Measurements from ENCODE around the gene CREG1. TPM values are rescaled to one million over a fixed set of nuclear protein-coding genes. Genes with fewer than 3 reads are reported as not detected.
A peak's percentile ranks its signal among the peaks of the same experiment; 100 is the strongest.

CREG1 gene
- polyA plus RNA-seq, 2 of the 4 experiments (the other 2 are of a cell fraction) = 70.2 to 129 TPM

GRCh38 chr1:167541610-167542009 is 12.0 kb downstream of the CREG1 start:
- no peak for FAIRE-seq
- CTCF ChIA-PET = interaction anchor here (0.6 to 2.9 kb wide), 14 partner anchors 10 to 482 kb away, joined by 3 to 34 read pairs (median 4); no protein-coding TSS in a partner anchor

GRCh38 chr1:167541003-167541402 is 12.6 kb downstream of the CREG1 start:
- Histone ChIP-seq H3K27ac (peak overlapping the region in 1 of 2 experiments; percentile 29; a peak in 3 of 6 replicates), H3K4me3 (no peak overlapping the region), H3K9me3 (no peaks in the 10 kb centered on the region), H3K4me2 (peak overlapping the region; percentile 2; the same call in 1 of the 3 replicates), H3K4me1 (peaks cover 14% of the 10 kb centered on the region; the same call in 2 of the 3 replicates)
- POLR2A ChIA-PET = interaction anchor here (2.1 kb wide), 1 partner anchor 13 kb away, joined by 11 read pairs; the partner anchor contains the start of gene CREG1
- no peak for TF ChIP-seq EHMT2 (IDR thresholded peaks at IDR 0.05; ENCODE audit: low read depth)
- TF ChIP-seq CHD2 (IDR thresholded peaks at IDR 0.05; ENCODE audit: low read length, partially characterized antibody) = no peak
- no peak for TF ChIP-seq ZFP36 (IDR thresholded peaks at IDR 0.05; ENCODE audit: borderline replicate concordance, partially characterized antibody)
- no peak for TF ChIP-seq NPAS2 (CRISPR knock-in tag; IDR thresholded peaks at IDR 0.05; ENCODE audit: borderline replicate concordance)
- no peak for TF ChIP-seq NFE2L2 (conservative IDR thresholded peaks at IDR 0.05; ENCODE audit: low read length)
- no peak for TF ChIP-seq FOXS1 (CRISPR knock-in tag; IDR thresholded peaks at IDR 0.05)
- ATAC-seq (no peak), DNase-seq (ENCODE audit: low read depth in 1 of 2, low spot score in 1 of 2) (no peak), FAIRE-seq (no peak)
- CTCF ChIA-PET = interaction anchor here (0.6 to 2.9 kb wide), 40 partner anchors 8 to 559 kb away, joined by 3 to 34 read pairs (median 5); partner anchors contain the start of genes CD247 and CREG1

More at GRCh38 chr1:167541610-167542009, 12.0 kb downstream of the CREG1 start:
- Histone ChIP-seq H3K4me2 (peak overlapping the region; percentile 2; the same call in 1 of the 3 replicates), H3K9me3 (no peaks in the 10 kb centered on the region), H3K4me3 (no peak overlapping the region), H3K4me1 (peaks cover 14% of the 10 kb centered on the region; the same call in 2 of the 3 replicates), H3K27ac (peak overlapping the region in 1 of 2 experiments; percentile 12; a peak in 3 of 6 replicates)
- TF ChIP-seq MAFK (IDR thresholded peaks at IDR 0.05; ENCODE audit: partially characterized antibody) (no peak), CBX2 (IDR thresholded peaks at IDR 0.05; ENCODE audit: borderline replicate concordance, low read depth) (no peak), ATOH8 (CRISPR knock-in tag; IDR thresholded peaks at IDR 0.05; ENCODE audit: low read depth) (no peak), E2F6 (IDR thresholded peaks at IDR 0.05; ENCODE audit: borderline replicate concordance, low read depth) (no peak), RFX5 (IDR thresholded peaks at IDR 0.05) (no peak), HOXB5 (CRISPR knock-in tag; IDR thresholded peaks at IDR 0.05) (no peak)
- POLR2A ChIA-PET = interaction anchor here (2.1 kb wide), 1 partner anchor 12 kb away, joined by 11 read pairs; the partner anchor contains the start of gene CREG1
- DNase-seq (ENCODE audit: low read depth in 1 of 2, low spot score in 1 of 2) (no peak), ATAC-seq (no peak)
- 0% methylated on average over 1 of the region's 1 CpG for whole genome bisulfite sequencing (ENCODE audit: missing lambda C conversion rate)

DNA sequence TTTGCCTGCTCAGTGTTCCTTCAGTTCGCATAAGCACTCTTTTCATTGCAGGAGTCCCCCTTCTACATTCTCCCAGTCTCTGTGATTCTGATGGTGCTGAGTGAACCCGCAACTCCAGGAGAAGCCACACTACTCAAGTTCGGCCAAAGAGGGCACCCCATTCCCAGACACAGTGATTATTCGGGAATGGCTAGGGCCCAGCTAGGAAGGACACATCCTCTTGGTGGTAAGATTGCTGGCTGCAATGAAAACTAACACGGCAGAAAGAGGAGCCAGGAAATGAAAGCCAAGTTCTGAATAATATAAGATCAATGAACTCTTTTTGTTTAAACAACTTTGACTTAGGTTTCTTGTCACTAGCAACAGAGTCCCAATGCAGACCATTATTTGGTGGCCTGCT is 14.9 kb downstream of the CREG1 start:
- TF ChIP-seq FOXS1 (CRISPR knock-in tag; IDR thresholded peaks at IDR 0.05) = no peak
- peak in 1 of 2 experiments; percentile 15; a peak in 1 of 5 replicates for TF ChIP-seq RAD21 (conservative IDR thresholded peaks at IDR 0.05 in 1 of 2, IDR thresholded peaks at IDR 0.05 in 1 of 2)
- FAIRE-seq = no peak
- POLR2A ChIA-PET = no interaction called here
- 65% methylated on average over 5 of the region's 5 CpGs for WGBS (ENCODE audit: missing lambda C conversion rate)
- H3K27ac ChIP-seq = no peak overlapping the region
- H3K4me3 ChIP-seq = no peak overlapping the region
- ATAC-seq = peak; percentile 48 to 70; a peak in 5 of 6 replicates
- no peak overlapping the region for H3K4me2 ChIP-seq
- peak; percentile 35 to 48 for DNase-seq (ENCODE audit: low read depth in 1 of 2, low spot score in 1 of 2)
- no peaks in the 10 kb centered on the region for H3K9me3 ChIP-seq
- H3K4me1 ChIP-seq = peaks cover 14% of the 10 kb centered on the region; the same call in 2 of the 3 replicates
- CTCF ChIA-PET = interaction anchor here (0.9 to 7.0 kb wide), 4 partner anchors 12 to 478 kb away, joined by 3 to 56 read pairs (median 3); no protein-coding TSS in a partner anchor

- CTCF ChIA-PET = interaction anchor here (0.6 to 7.0 kb wide), 62 partner anchors 9 to 629 kb away, joined by 3 to 56 read pairs (median 4); partner anchors contain the start of gene CD247
- POLR2A ChIA-PET = interaction anchor here (0.6 to 1.5 kb wide), 4 partner anchors 20 to 135 kb away, joined by 3 to 5 read pairs (median 3); partner anchors contain the start of gene CREG1
- ATAC-seq (peak; percentile 89 to 95), DNase-seq (ENCODE audit: low read depth in 1 of 2, low spot score in 1 of 2) (peak; percentile 68 to 90), FAIRE-seq (no peak)
- no peak overlapping the region for H3K4me2 ChIP-seq
- no peak overlapping the region for H3K27ac ChIP-seq
- 0 out of 3 replicates have a peak, but pooled peaks cover 4% of the 10 kb centered on the region for H3K4me1 ChIP-seq
- H3K9me3 ChIP-seq = no peaks in the 10 kb centered on the region
- TF ChIP-seq SMC3 (IDR thresholded peaks at IDR 0.05) = peak; percentile 71
- peak; percentile 86 to 90 for TF ChIP-seq RAD21 (conservative IDR thresholded peaks at IDR 0.05 in 1 of 2, IDR thresholded peaks at IDR 0.05 in 1 of 2)
- TF ChIP-seq EHMT2 (IDR thresholded peaks at IDR 0.05; ENCODE audit: low read depth) = no peak
- TF ChIP-seq, protein P1, sequence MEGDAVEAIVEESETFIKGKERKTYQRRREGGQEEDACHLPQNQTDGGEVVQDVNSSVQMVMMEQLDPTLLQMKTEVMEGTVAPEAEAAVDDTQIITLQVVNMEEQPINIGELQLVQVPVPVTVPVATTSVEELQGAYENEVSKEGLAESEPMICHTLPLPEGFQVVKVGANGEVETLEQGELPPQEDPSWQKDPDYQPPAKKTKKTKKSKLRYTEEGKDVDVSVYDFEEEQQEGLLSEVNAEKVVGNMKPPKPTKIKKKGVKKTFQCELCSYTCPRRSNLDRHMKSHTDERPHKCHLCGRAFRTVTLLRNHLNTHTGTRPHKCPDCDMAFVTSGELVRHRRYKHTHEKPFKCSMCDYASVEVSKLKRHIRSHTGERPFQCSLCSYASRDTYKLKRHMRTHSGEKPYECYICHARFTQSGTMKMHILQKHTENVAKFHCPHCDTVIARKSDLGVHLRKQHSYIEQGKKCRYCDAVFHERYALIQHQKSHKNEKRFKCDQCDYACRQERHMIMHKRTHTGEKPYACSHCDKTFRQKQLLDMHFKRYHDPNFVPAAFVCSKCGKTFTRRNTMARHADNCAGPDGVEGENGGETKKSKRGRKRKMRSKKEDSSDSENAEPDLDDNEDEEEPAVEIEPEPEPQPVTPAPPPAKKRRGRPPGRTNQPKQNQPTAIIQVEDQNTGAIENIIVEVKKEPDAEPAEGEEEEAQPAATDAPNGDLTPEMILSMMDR (IDR thresholded peaks at IDR 0.05) = peak; percentile 88
- no peak overlapping the region for H3K4me3 ChIP-seq
- WGBS (ENCODE audit: missing lambda C conversion rate) = 2% methylated on average over 8 of the region's 8 CpGs
These were observed 19.7 kb downstream of the CREG1 start for GRCh38 chr1:167533851-167534300.

All from A549 (cell line).